ENCODE measurements around the gene NDUFA8. TPM values are rescaled to one million over a fixed set of nuclear protein-coding genes. Genes with fewer than 3 reads are reported as not detected.

NDUFA8 gene
- total RNA-seq, 1 experiment from 2014 or later = 60.7 TPM

- Histone ChIP-seq H3K9me3 (ENCODE audit: control insufficient read depth, low read depth, low read length) (no peaks in the 10 kb centered on the region), H4K8ac (replicated peaks; ENCODE audit: insufficient read length, low read depth, low read length) (no peak overlapping the region), H3K9ac (ENCODE audit: extremely low read depth, insufficient read length, low read length) (no peak overlapping the region), H3K79me1 (ENCODE audit: insufficient read depth, low read depth, low read length, poor library complexity, severe bottlenecking) (no peaks in the 10 kb centered on the region), H2BK120ac (ENCODE audit: low read depth, low read length, poor library complexity, severe bottlenecking) (no peak overlapping the region), H2AFZ (ENCODE audit: low read length) (no peak overlapping the region), H4K20me1 (ENCODE audit: control insufficient read depth, insufficient read depth, insufficient read length) (no peaks in the 10 kb centered on the region), H3K27ac (ENCODE audit: insufficient read length, low read depth, low read length) (no peak overlapping the region), H3K18ac (ENCODE audit: insufficient read length, low read depth, low read length) (no peak overlapping the region), H2BK12ac (ENCODE audit: insufficient read length, low read depth, low read length) (no peak overlapping the region), H2AK5ac (ENCODE audit: insufficient read length, low read length) (no peak overlapping the region), H2BK20ac (ENCODE audit: low read depth, low read length, poor library complexity, severe bottlenecking) (no peak overlapping the region), H2BK5ac (ENCODE audit: insufficient read length, low read length) (no peak overlapping the region), H3K23me2 (ENCODE audit: insufficient read length, low read depth, low read length, poor library complexity, severe bottlenecking) (no peaks in the 10 kb centered on the region), H3K23ac (ENCODE audit: insufficient read length, low read depth, low read length) (no peak overlapping the region), H3K4me2 (ENCODE audit: insufficient read depth, insufficient read length, low read length) (no peak overlapping the region), H4K91ac (ENCODE audit: insufficient read length, low read depth, low read length) (no peak overlapping the region), H3K4me1 (ENCODE audit: insufficient read depth, low read length) (peaks cover 2% of the 10 kb centered on the region; the same call in 1 of the 2 replicates), H2BK15ac (ENCODE audit: low read depth, low read length) (no peak overlapping the region), H3K27me3 (ENCODE audit: insufficient read depth, low read length) (no peaks in the 10 kb centered on the region), H3K4ac (ENCODE audit: low read depth, low read length) (no peak overlapping the region), H4K5ac (ENCODE audit: insufficient read length, low read depth, low read length) (no peak overlapping the region), H3K79me2 (ENCODE audit: insufficient read depth, low read length) (no peaks in the 10 kb centered on the region), H3K14ac (ENCODE audit: insufficient read depth, low read length) (no peak overlapping the region), H3T11ph (ENCODE audit: low read length) (no peak overlapping the region), H3K56ac (ENCODE audit: insufficient read length, low read depth, low read length) (no peak overlapping the region)
- H3K4me3 Mint-ChIP-seq = no peak overlapping the region
- H3K9me3 Mint-ChIP-seq = no peaks in the 10 kb centered on the region
- peaks cover 9 to 14% of the 10 kb centered on the region in 2 experiments; a peak in 3 of 4 replicates for H3K4me1 Mint-ChIP-seq
- no peaks in the 10 kb centered on the region for H3K27me3 Mint-ChIP-seq (ENCODE audit: low read depth)
- DNase-seq = no peak
- WGBS (ENCODE audit: extremely low coverage, insufficient read length, low lambda C conversion rate) = no CpG with 5 or more reads among the region's 5 CpGs
- H3K27ac Mint-ChIP-seq = no peak overlapping the region
- no peak for TF ChIP-seq CTCF (conservative IDR thresholded peaks at IDR 0.05)
- H3K36me3 Mint-ChIP-seq (ENCODE audit: insufficient read depth in 1 of 3, low read depth in 3 of 3) = peaks cover 8 to 28% (median 19%) of the 10 kb centered on the region in 3 experiments
Observed at GRCh38 chr9:122141671-122142070, 17.9 kb downstream of the NDUFA8 start.

Data from H9 (cell line).